HCT116 (cell line): ENCODE measurements around the gene ATP2C1.

ENCODE experiments used
- POLR2AphosphoS5 ChIP-seq: IDR thresholded peaks from 2 replicates; pipeline ENCODE4 v1.6.1; 2011; ENCODE audit warnings: mild to moderate bottlenecking, low read depth, low read length, moderate library complexity
- TF ChIP-seq, protein P1 (sequence below), 3 experiments: fragments of 200-600 bp in 1 of 3; sonication (generic) in 1 of 3; IDR thresholded peaks in 2 of 3; conservative IDR thresholded peaks in 1 of 3; 2 replicates each; pipeline ENCODE4 v1.5.1; 2012 to 2017; ENCODE audit warnings: low read depth in 2 of 3, low read length in 2 of 3, antibody characterized with exemption in 1 of 3, borderline replicate concordance in 1 of 3, control low read depth in 1 of 3, mild to moderate bottlenecking in 1 of 3, mixed read lengths in 1 of 3, mixed run types in 1 of 3, moderate library complexity in 1 of 3; ENCODE audit not compliant: insufficient read depth in 1 of 3

- TF ChIP-seq, protein P1, sequence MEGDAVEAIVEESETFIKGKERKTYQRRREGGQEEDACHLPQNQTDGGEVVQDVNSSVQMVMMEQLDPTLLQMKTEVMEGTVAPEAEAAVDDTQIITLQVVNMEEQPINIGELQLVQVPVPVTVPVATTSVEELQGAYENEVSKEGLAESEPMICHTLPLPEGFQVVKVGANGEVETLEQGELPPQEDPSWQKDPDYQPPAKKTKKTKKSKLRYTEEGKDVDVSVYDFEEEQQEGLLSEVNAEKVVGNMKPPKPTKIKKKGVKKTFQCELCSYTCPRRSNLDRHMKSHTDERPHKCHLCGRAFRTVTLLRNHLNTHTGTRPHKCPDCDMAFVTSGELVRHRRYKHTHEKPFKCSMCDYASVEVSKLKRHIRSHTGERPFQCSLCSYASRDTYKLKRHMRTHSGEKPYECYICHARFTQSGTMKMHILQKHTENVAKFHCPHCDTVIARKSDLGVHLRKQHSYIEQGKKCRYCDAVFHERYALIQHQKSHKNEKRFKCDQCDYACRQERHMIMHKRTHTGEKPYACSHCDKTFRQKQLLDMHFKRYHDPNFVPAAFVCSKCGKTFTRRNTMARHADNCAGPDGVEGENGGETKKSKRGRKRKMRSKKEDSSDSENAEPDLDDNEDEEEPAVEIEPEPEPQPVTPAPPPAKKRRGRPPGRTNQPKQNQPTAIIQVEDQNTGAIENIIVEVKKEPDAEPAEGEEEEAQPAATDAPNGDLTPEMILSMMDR (IDR thresholded peaks at IDR 0.05 in 2 of 3, conservative IDR thresholded peaks at IDR 0.05 in 1 of 3; ENCODE audit: borderline replicate concordance in 1 of 3, insufficient read depth in 1 of 3, low read depth in 2 of 3, low read length in 2 of 3): no peak
- TF ChIP-seq POLR2AphosphoS5: no peak
Measured at GRCh38 chr3:130997289-130997688, 103.4 kb downstream of the ATP2C1 start.
